H1 (cell line): ENCODE data around the gene AMELY. TPM values are rescaled to one million over a fixed set of nuclear protein-coding genes. Genes with fewer than 3 reads are reported as not detected.
A peak's percentile ranks its signal among the peaks of the same experiment; 100 is the strongest.

Experiments
- POLR2AphosphoS5 ChIP-seq: IDR thresholded peaks from 2 replicates; pipeline ENCODE4 v1.6.1; 2011; ENCODE audit warnings: low read depth, low read length
- TAF1 ChIP-seq: IDR thresholded peaks from 2 replicates; pipeline ENCODE4 v1.6.1; 2011; ENCODE audit warnings: mild to moderate bottlenecking, low read depth, low read length
- polyA plus RNA-seq, 7 experiments: library from polyadenylated mRNA; depleted of rRNA in 3 of 7; stranded (reverse) in 5 of 7; unstranded in 2 of 7; fragments of >200 nt in 5 of 7; fragments of 200-250 nt in 2 of 7; gene quantifications; 1 replicate in 5 of 7; 2 replicates in 1 of 7; 4 replicates in 1 of 7; pipeline versions ENCODE4 v1.2.1 to v1.2.3, GENCODE V29; 2011 to 2013; ENCODE audit warnings: missing spikeins in 2 of 7, mixed read lengths in 2 of 7
- total RNA-seq: library from RNA; stranded (reverse); fragmentation: NEBNext Ultra II Directional; extraction: Animal tissue kit (Norgen Biotek cat#: 25700); gene quantifications from 2 replicates; pipeline ENCODE4 v1.2.1, GENCODE V29; 2021

Gene AMELY
- total and polyA plus RNA-seq, 2 of the 8 experiments (the other 6 are each of a cell fraction or from before 2014, with no cell fraction given) = 0.09 TPM; not detected in 1

DNA sequence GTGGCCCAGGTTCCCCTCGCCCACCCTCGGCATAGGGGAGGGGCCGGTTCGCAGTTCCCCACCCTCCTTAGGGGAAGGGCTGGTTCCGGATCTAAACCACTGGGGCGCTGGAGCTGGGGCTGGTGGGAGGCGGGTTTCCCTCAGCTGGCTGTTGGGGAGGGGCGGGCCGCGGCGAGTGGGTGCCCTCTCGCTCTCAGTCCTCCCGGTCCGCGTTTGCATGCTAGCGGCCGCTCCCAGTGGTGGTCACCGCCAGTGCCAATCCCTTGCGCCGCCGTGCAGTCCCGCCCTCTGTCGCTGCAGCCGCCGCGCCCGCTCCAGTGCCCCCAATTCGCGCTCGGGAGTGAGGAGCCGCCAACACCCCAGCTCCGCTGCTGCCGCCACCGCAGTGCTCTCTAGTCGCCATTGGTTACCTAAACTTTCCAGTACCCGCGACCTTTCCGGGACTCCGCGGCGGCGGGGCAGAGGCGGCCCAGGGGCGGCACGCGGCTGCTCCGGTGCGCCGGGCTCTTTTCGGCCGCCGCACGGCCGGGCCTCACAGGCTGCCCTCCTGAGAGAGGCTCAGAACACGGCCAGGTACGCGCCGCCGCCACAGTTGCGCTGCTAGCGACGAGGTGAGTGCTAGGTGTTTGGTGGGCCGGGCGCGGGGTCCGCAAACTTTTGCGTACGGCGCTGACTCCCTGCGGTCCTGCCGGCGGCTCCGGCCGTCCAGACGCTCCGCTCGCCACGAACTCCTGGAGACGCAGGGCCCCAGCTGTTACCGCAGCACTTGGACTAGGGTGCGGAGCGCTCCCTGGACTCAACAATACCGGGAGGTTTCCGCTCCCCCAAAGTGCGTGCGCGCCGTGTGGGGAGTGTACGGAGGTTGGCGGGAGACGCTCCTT lies 940 bp downstream of the AMELY start, which contains the start of gene TBL1Y (continued):
- TF ChIP-seq TAF1 (peak; percentile 56), POLR2AphosphoS5 (peak; percentile 47; the same call in 1 of the 2 replicates)
- TF ChIP-seq, all 59 proteins: peak for 7
